ENCODE results near the gene ARSJ.

The ARSJ gene

DNA sequence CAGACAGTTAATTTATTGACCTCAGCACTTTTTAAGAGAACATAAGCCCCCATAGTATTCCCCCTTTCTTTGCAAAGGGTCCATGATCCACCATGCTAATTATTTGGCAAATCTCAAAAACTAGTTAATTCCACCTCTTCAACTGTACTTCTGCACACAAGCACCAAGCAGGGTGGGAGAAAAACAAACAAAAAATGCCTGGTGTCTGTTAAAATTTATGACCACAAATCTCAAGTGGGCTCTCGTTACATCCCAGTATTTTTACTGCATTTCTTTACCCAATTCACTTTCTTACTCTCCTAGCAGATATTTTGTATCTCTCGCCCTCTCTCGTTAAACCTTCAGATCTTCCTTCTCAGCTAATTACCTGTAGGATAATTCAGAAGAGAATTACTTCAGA is 6.1 kb downstream of the ARSJ start:
- H3K36me3 ChIP-seq (ENCODE audit: insufficient read depth, low read length): no peaks in the 10 kb centered on the region
- no peaks in the 10 kb centered on the region for H3K9me2 ChIP-seq (replicated peaks; ENCODE audit: low read depth, low read length)
- no peak overlapping the region for H3K4me3 ChIP-seq (ENCODE audit: low read length, poor library complexity, severe bottlenecking)
- no peaks in the 10 kb centered on the region for H3F3A ChIP-seq (ENCODE audit: low read depth)
- TF ChIP-seq EZH2phosphoT487 (IDR thresholded peaks at IDR 0.05; ENCODE audit: borderline replicate concordance): no peak
- TF ChIP-seq, protein P1, sequence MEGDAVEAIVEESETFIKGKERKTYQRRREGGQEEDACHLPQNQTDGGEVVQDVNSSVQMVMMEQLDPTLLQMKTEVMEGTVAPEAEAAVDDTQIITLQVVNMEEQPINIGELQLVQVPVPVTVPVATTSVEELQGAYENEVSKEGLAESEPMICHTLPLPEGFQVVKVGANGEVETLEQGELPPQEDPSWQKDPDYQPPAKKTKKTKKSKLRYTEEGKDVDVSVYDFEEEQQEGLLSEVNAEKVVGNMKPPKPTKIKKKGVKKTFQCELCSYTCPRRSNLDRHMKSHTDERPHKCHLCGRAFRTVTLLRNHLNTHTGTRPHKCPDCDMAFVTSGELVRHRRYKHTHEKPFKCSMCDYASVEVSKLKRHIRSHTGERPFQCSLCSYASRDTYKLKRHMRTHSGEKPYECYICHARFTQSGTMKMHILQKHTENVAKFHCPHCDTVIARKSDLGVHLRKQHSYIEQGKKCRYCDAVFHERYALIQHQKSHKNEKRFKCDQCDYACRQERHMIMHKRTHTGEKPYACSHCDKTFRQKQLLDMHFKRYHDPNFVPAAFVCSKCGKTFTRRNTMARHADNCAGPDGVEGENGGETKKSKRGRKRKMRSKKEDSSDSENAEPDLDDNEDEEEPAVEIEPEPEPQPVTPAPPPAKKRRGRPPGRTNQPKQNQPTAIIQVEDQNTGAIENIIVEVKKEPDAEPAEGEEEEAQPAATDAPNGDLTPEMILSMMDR (conservative IDR thresholded peaks at IDR 0.05; ENCODE audit: low read length): no peak
- H3K4me1 ChIP-seq (ENCODE audit: insufficient read depth, low read length, poor library complexity, severe bottlenecking): peaks cover 10% of the 10 kb centered on the region
- no peak overlapping the region for H2AFZ ChIP-seq (ENCODE audit: low read length)
- H3K9me3 ChIP-seq (ENCODE audit: insufficient read depth, low read depth, low read length): no peaks in the 10 kb centered on the region
- no peaks in the 10 kb centered on the region for H3K79me2 ChIP-seq (ENCODE audit: insufficient read depth, low read length)
- H4K20me1 ChIP-seq (ENCODE audit: insufficient read depth, low read length, poor library complexity, severe bottlenecking): no peaks in the 10 kb centered on the region
- H3K4me2 ChIP-seq (ENCODE audit: low read depth, low read length, poor library complexity, severe bottlenecking): no peak overlapping the region
- no peaks in the 10 kb centered on the region for H3K27me3 ChIP-seq (ENCODE audit: insufficient read depth, low read length, poor library complexity, severe bottlenecking)
- H3K9ac ChIP-seq (ENCODE audit: low read depth, low read length, poor library complexity, severe bottlenecking): no peak overlapping the region

DNA sequence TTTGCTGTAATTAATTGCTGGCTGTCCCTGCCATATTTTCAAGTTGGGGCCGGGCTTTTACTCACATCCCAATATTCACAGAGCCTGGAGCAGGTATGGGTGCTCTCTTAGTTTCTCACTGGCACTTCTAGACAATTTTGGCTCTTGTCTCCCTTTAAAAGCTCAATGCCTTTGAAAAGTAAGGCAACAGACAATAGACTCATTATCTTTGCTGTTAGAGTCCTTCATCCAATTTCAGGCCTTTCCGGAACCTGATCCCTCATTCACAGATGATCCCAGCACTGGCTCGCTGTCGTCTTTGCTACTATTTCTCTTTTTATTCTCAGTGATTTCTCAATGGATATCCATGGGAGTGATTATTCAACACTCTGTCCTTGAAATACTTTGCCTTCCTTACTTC is 6.7 kb downstream of the ARSJ start:
- no peak overlapping the region for H3K4me3 ChIP-seq (ENCODE audit: low read length, poor library complexity, severe bottlenecking)
- no peak overlapping the region for H3K4me2 ChIP-seq (ENCODE audit: low read depth, low read length, poor library complexity, severe bottlenecking)
- no peaks in the 10 kb centered on the region for H3F3A ChIP-seq (ENCODE audit: low read depth)
- TF ChIP-seq EZH2phosphoT487 (IDR thresholded peaks at IDR 0.05; ENCODE audit: borderline replicate concordance): no peak
- TF ChIP-seq, protein P1 (conservative IDR thresholded peaks at IDR 0.05; ENCODE audit: low read length): no peak
- H2AFZ ChIP-seq (ENCODE audit: low read length): no peak overlapping the region
- no peaks in the 10 kb centered on the region for H3K9me2 ChIP-seq (replicated peaks; ENCODE audit: low read depth, low read length)
- no peaks in the 10 kb centered on the region for H3K36me3 ChIP-seq (ENCODE audit: insufficient read depth, low read length)
- H4K20me1 ChIP-seq (ENCODE audit: insufficient read depth, low read length, poor library complexity, severe bottlenecking): no peaks in the 10 kb centered on the region
- H3K9me3 ChIP-seq (ENCODE audit: insufficient read depth, low read depth, low read length): no peaks in the 10 kb centered on the region; the same call in 1 of the 2 replicates
- H3K4me1 ChIP-seq (ENCODE audit: insufficient read depth, low read length, poor library complexity, severe bottlenecking): peaks cover 10% of the 10 kb centered on the region
- H3K27me3 ChIP-seq (ENCODE audit: insufficient read depth, low read length, poor library complexity, severe bottlenecking): no peaks in the 10 kb centered on the region
- H3K79me2 ChIP-seq (ENCODE audit: insufficient read depth, low read length): no peaks in the 10 kb centered on the region
- H3K9ac ChIP-seq (ENCODE audit: low read depth, low read length, poor library complexity, severe bottlenecking): no peak overlapping the region

DNA sequence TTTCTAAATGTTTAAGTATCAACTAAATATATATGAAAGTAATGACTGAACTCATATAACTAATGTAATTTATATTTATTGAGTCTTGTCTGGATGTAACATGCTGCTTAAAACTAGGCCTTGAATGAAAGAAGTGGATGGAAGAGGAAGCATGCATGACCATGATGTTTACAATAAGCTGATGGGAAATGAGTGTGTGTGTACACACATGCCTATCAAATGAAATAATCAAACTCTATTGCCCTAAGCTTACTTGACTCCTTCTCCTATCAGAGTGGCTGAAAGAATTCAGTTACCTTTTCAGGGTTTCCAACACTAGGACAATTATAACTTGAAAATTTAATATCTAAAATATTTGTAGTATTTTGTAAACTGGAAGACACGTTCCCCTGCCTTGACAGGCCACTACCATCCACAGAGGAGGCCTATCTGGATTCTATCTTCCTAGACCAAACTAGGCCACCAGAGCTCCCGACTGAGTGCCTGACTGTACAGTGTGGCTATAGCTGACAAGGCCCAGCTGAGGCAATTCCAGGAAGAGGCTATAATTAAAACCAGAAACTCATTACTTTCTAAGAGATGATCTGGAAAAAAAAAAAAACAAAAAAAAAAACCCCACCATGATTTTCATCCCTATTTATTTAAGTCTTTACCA is 7.6 kb downstream of the ARSJ start:
- no peak overlapping the region for H3K4me2 ChIP-seq (ENCODE audit: low read depth, low read length, poor library complexity, severe bottlenecking)
- TF ChIP-seq, protein P1 (conservative IDR thresholded peaks at IDR 0.05; ENCODE audit: low read length): no peak
- TF ChIP-seq EZH2phosphoT487 (IDR thresholded peaks at IDR 0.05; ENCODE audit: borderline replicate concordance): no peak
- H3F3A ChIP-seq (ENCODE audit: low read depth): no peaks in the 10 kb centered on the region
- no peak overlapping the region for H3K9ac ChIP-seq (ENCODE audit: low read depth, low read length, poor library complexity, severe bottlenecking)
- H4K20me1 ChIP-seq (ENCODE audit: insufficient read depth, low read length, poor library complexity, severe bottlenecking): no peaks in the 10 kb centered on the region
- H2AFZ ChIP-seq (ENCODE audit: low read length): no peak overlapping the region
- H3K4me3 ChIP-seq (ENCODE audit: low read length, poor library complexity, severe bottlenecking): no peak overlapping the region
- H3K9me2 ChIP-seq (replicated peaks; ENCODE audit: low read depth, low read length): no peaks in the 10 kb centered on the region
- H3K9me3 ChIP-seq (ENCODE audit: insufficient read depth, low read depth, low read length): no peaks in the 10 kb centered on the region; the same call in 1 of the 2 replicates
- no peaks in the 10 kb centered on the region for H3K27me3 ChIP-seq (ENCODE audit: insufficient read depth, low read length, poor library complexity, severe bottlenecking)
- peaks cover 10% of the 10 kb centered on the region for H3K4me1 ChIP-seq (ENCODE audit: insufficient read depth, low read length, poor library complexity, severe bottlenecking)
- H3K36me3 ChIP-seq (ENCODE audit: insufficient read depth, low read length): no peaks in the 10 kb centered on the region
- no peaks in the 10 kb centered on the region for H3K79me2 ChIP-seq (ENCODE audit: insufficient read depth, low read length)
